Measurements from ENCODE around the gene FAM83G. TPM values are rescaled to one million over a fixed set of nuclear protein-coding genes. Genes with fewer than 3 reads are reported as not detected.

Gene FAM83G
- total RNA-seq, 1 donor from 2014 or later = 1.6 TPM

GRCh38 chr17:18991531-18992315 is 12.8 kb downstream of the FAM83G start:
- Mint-ChIP-seq H3K27me3 (ENCODE audit: unreplicated experiment) (peaks cover 3% of the 10 kb centered on the region), H3K9me3 (ENCODE audit: unreplicated experiment) (no peaks in the 10 kb centered on the region), H3K4me1 (ENCODE audit: unreplicated experiment) (peaks cover 3% of the 10 kb centered on the region), H3K36me3 (ENCODE audit: low read depth, unreplicated experiment) (peaks cover 4% of the 10 kb centered on the region), H3K4me3 (ENCODE audit: unreplicated experiment) (no peak overlapping the region), H3K27ac (ENCODE audit: unreplicated experiment) (no peak overlapping the region)
- no peak for DNase-seq (ENCODE audit: low spot score)
- TF ChIP-seq, protein P1, sequence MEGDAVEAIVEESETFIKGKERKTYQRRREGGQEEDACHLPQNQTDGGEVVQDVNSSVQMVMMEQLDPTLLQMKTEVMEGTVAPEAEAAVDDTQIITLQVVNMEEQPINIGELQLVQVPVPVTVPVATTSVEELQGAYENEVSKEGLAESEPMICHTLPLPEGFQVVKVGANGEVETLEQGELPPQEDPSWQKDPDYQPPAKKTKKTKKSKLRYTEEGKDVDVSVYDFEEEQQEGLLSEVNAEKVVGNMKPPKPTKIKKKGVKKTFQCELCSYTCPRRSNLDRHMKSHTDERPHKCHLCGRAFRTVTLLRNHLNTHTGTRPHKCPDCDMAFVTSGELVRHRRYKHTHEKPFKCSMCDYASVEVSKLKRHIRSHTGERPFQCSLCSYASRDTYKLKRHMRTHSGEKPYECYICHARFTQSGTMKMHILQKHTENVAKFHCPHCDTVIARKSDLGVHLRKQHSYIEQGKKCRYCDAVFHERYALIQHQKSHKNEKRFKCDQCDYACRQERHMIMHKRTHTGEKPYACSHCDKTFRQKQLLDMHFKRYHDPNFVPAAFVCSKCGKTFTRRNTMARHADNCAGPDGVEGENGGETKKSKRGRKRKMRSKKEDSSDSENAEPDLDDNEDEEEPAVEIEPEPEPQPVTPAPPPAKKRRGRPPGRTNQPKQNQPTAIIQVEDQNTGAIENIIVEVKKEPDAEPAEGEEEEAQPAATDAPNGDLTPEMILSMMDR (IDR thresholded peaks at IDR 0.05; ENCODE audit: unreplicated experiment) = no peak

- TF ChIP-seq, protein P1 (IDR thresholded peaks at IDR 0.05; ENCODE audit: unreplicated experiment) = no peak
- peaks cover 3% of the 10 kb centered on the region for H3K36me3 Mint-ChIP-seq (ENCODE audit: low read depth, unreplicated experiment)
- H3K27me3 Mint-ChIP-seq (ENCODE audit: unreplicated experiment) = peaks cover 3% of the 10 kb centered on the region
- no peaks in the 10 kb centered on the region for H3K9me3 Mint-ChIP-seq (ENCODE audit: unreplicated experiment)
- DNase-seq (ENCODE audit: low spot score) = no peak
- no peak overlapping the region for H3K27ac Mint-ChIP-seq (ENCODE audit: unreplicated experiment)
- H3K4me1 Mint-ChIP-seq (ENCODE audit: unreplicated experiment) = peaks cover 3% of the 10 kb centered on the region
- H3K4me3 Mint-ChIP-seq (ENCODE audit: unreplicated experiment) = no peak overlapping the region
Observed at GRCh38 chr17:18990331-18990730, 14.2 kb downstream of the FAM83G start.

GRCh38 chr17:18988546-18989173 is 15.9 kb downstream of the FAM83G start:
- DNase-seq (ENCODE audit: low spot score) = no peak
- no peaks in the 10 kb centered on the region for H3K36me3 Mint-ChIP-seq (ENCODE audit: low read depth, unreplicated experiment)

GRCh38 chr17:18987862-18988545 is 16.6 kb downstream of the FAM83G start:
- Mint-ChIP-seq H3K36me3 (ENCODE audit: low read depth, unreplicated experiment) (no peaks in the 10 kb centered on the region), H3K9me3 (ENCODE audit: unreplicated experiment) (no peaks in the 10 kb centered on the region), H3K4me1 (ENCODE audit: unreplicated experiment) (peaks cover under 1% of the 10 kb centered on the region), H3K27ac (ENCODE audit: unreplicated experiment) (no peak overlapping the region), H3K4me3 (ENCODE audit: unreplicated experiment) (no peak overlapping the region), H3K27me3 (ENCODE audit: unreplicated experiment) (peaks cover 3% of the 10 kb centered on the region)
- DNase-seq (ENCODE audit: low spot score) = no peak
- TF ChIP-seq, protein P1 (IDR thresholded peaks at IDR 0.05; ENCODE audit: unreplicated experiment) = no peak

More at GRCh38 chr17:18988546-18989173, 15.9 kb downstream of the FAM83G start:
- no peaks in the 10 kb centered on the region for H3K9me3 Mint-ChIP-seq (ENCODE audit: unreplicated experiment)
- H3K4me3 Mint-ChIP-seq (ENCODE audit: unreplicated experiment) = no peak overlapping the region
- H3K27me3 Mint-ChIP-seq (ENCODE audit: unreplicated experiment) = peaks cover 3% of the 10 kb centered on the region
- H3K27ac Mint-ChIP-seq (ENCODE audit: unreplicated experiment) = no peak overlapping the region
- peaks cover 3% of the 10 kb centered on the region for H3K4me1 Mint-ChIP-seq (ENCODE audit: unreplicated experiment)
- TF ChIP-seq, protein P1 (IDR thresholded peaks at IDR 0.05; ENCODE audit: unreplicated experiment) = no peak

Data from endothelial cell (in vitro differentiated cells).